ENCODE measurements around the gene MTRR. TPM values are rescaled to one million over a fixed set of nuclear protein-coding genes. Genes with fewer than 3 reads are reported as not detected.

MTRR gene
- total and polyA plus RNA-seq, 3 experiments from 2014 or later: 36.8 to 50.5 (median 45.5) TPM

- no peak overlapping the region for H3K4me3 Mint-ChIP-seq
- no peaks in the 10 kb centered on the region for H3K4me1 ChIP-seq (ENCODE audit: insufficient read depth, low read length)
- H3K4me3 ChIP-seq (ENCODE audit: low read length): no peak overlapping the region
- H3K36me3 ChIP-seq (ENCODE audit: insufficient read depth, low read length): no peaks in the 10 kb centered on the region
- H3K36me3 Mint-ChIP-seq: no peaks in the 10 kb centered on the region
- H3K27ac ChIP-seq (ENCODE audit: low read depth, low read length): no peak overlapping the region
- H3K27ac Mint-ChIP-seq: peak overlapping the region in 1 of 8 donors; percentile 77
- ChIA-PET POLR2A (no interaction called here), CTCF (no interaction called here)
- H3K9me3 ChIP-seq (ENCODE audit: low read length): no peaks in the 10 kb centered on the region
- H3K9me3 Mint-ChIP-seq: peaks cover 0 to 2% (median 0%) of the 10 kb centered on the region in 5 donors
- peaks cover 8 to 24% of the 10 kb centered on the region in 2 donors for H3K27me3 Mint-ChIP-seq
- no peaks in the 10 kb centered on the region for H3K27me3 ChIP-seq (ENCODE audit: insufficient read depth, low read length, poor library complexity, severe bottlenecking)
- no peaks in the 10 kb centered on the region for H3K4me1 Mint-ChIP-seq
- DNase-seq: no peak
These were observed 72.7 kb downstream of the MTRR start for GRCh38 chr5:7941692-7942091.

- peaks cover 0 to 6% (median 2%) of the 10 kb centered on the region in 5 donors for H3K9me3 Mint-ChIP-seq
- no peaks in the 10 kb centered on the region for H3K4me1 Mint-ChIP-seq
- no peak overlapping the region for H3K4me3 Mint-ChIP-seq
- H3K27me3 Mint-ChIP-seq: peaks cover 0 to 9% of the 10 kb centered on the region in 2 donors
- H3K27ac Mint-ChIP-seq: no peak overlapping the region
- Histone ChIP-seq H3K27me3 (ENCODE audit: insufficient read depth, low read length, poor library complexity, severe bottlenecking) (no peaks in the 10 kb centered on the region), H3K4me3 (ENCODE audit: low read length) (no peak overlapping the region), H3K4me1 (ENCODE audit: insufficient read depth, low read length) (no peaks in the 10 kb centered on the region), H3K27ac (ENCODE audit: low read depth, low read length) (no peak overlapping the region), H3K36me3 (ENCODE audit: insufficient read depth, low read length) (no peaks in the 10 kb centered on the region), H3K9me3 (ENCODE audit: low read length) (no peaks in the 10 kb centered on the region)
- no peak for DNase-seq
- CTCF ChIA-PET: no interaction called here
- H3K36me3 Mint-ChIP-seq: no peaks in the 10 kb centered on the region
- POLR2A ChIA-PET: no interaction called here
These were observed 78.4 kb downstream of the MTRR start for GRCh38 chr5:7947301-7947700.

Other genes starting within 250 kb of the MTRR start
- not detected for gene CFAP90, start 18.0 kb upstream of the MTRR start, total RNA-seq
- not detected for gene CFAP90, start 18.0 kb upstream of the MTRR start, polyA plus RNA-seq
- gene FASTKD3, start 117 bp upstream of the MTRR start, total RNA-seq: 10 to 100 TPM; 20.4 to 21.3 TPM
- 12.3 TPM for gene FASTKD3, start 117 bp upstream of the MTRR start, polyA plus RNA-seq